ENCODE results near the gene NMNAT3.
A peak's percentile ranks its signal among the peaks of the same experiment; 100 is the strongest.

The NMNAT3 gene

GRCh38 chr3:139527265-139527664 is 150.5 kb downstream of the NMNAT3 start:
- TF ChIP-seq, protein P1, sequence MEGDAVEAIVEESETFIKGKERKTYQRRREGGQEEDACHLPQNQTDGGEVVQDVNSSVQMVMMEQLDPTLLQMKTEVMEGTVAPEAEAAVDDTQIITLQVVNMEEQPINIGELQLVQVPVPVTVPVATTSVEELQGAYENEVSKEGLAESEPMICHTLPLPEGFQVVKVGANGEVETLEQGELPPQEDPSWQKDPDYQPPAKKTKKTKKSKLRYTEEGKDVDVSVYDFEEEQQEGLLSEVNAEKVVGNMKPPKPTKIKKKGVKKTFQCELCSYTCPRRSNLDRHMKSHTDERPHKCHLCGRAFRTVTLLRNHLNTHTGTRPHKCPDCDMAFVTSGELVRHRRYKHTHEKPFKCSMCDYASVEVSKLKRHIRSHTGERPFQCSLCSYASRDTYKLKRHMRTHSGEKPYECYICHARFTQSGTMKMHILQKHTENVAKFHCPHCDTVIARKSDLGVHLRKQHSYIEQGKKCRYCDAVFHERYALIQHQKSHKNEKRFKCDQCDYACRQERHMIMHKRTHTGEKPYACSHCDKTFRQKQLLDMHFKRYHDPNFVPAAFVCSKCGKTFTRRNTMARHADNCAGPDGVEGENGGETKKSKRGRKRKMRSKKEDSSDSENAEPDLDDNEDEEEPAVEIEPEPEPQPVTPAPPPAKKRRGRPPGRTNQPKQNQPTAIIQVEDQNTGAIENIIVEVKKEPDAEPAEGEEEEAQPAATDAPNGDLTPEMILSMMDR (IDR thresholded peaks at IDR 0.05; ENCODE audit: low read depth, low read length, missing control alignments) = no peak
- in situ Hi-C loops (cut with HindIII; ENCODE audit: low sequenced_read_pairs) = no loop called here
- DNase-seq (ENCODE audit: low read depth) = no peak

DNA sequence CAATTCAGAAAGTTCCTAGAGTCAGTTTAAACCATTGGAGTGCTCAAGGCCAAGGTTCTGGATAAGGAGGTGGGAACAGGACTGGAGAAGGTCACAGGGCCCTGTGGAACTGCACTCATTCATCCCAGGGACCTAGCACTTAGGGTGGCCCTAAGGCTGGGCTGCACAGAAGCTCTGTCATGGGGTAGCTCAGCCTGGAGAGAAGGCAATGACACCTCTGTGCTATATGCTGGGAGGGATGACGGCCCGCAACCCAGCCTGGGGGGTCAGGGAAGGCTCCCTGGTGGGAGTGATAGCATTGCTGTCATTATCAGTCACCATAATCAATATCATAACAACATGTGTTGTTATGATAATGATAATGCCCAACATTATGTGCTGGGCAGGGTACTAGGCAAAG is 151.6 kb downstream of the NMNAT3 start:
- no peak for DNase-seq (ENCODE audit: low read depth)
- no peak overlapping the region for H3K4me3 ChIP-seq (ENCODE audit: low read depth, low read length)
- in situ Hi-C loops (cut with HindIII; ENCODE audit: low sequenced_read_pairs) = no loop called here
- TF ChIP-seq, protein P1 (IDR thresholded peaks at IDR 0.05; ENCODE audit: low read depth, low read length, missing control alignments) = no peak

More at GRCh38 chr3:139527265-139527664, 150.5 kb downstream of the NMNAT3 start:
- no peak overlapping the region for H3K4me3 ChIP-seq (ENCODE audit: low read depth, low read length)

DNA sequence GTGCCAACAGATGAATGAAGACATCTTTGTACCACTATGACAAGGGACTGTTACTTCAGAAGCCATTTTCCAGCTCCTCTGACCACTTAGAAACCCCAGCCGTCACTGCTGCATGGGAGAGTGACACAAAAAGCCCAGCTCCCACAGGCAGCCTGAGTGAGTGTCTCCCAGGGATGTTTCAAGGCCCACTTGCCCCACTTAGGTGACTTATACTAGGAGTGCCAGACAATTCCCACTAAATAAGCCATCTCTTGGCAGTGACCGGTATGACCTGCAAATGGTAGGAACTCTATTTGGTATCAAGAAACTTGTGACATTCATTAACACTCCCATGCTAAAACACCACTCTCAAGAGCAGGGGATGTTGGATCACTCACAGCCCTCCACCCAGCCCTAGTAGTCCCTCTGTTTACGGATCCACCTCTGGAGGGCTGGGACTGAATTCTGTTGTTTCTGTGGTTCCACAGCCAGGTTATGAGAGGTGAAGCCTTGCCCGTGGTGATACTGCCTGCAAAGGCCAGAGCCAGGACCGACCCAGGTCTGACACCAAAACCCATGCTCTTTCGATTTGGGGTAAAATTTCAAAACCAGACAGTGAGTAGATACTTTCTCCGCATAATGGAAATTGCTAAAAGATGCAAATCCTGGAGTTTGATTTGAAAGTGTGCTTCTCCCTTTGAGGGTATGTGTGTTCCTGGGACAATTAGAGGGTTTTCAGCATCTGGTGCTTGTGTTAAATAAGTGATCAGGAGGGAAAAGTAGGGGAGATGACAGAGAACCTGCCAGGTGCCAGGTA is 152.7 kb downstream of the NMNAT3 start:
- no peak for DNase-seq (ENCODE audit: low read depth)
- H3K4me3 ChIP-seq (ENCODE audit: low read depth, low read length) = no peak overlapping the region
- in situ Hi-C loops (cut with HindIII; ENCODE audit: low sequenced_read_pairs) = no loop called here
- TF ChIP-seq, protein P1 (IDR thresholded peaks at IDR 0.05; ENCODE audit: low read depth, low read length, missing control alignments) = no peak

GRCh38 chr3:139523718-139524117 is 154.1 kb downstream of the NMNAT3 start:
- no peak overlapping the region for H3K4me3 ChIP-seq (ENCODE audit: low read depth, low read length)
- TF ChIP-seq, protein P1 (IDR thresholded peaks at IDR 0.05; ENCODE audit: low read depth, low read length, missing control alignments) = no peak
- DNase-seq (ENCODE audit: low read depth) = no peak
- in situ Hi-C loops (cut with HindIII; ENCODE audit: low sequenced_read_pairs) = no loop called here

DNA sequence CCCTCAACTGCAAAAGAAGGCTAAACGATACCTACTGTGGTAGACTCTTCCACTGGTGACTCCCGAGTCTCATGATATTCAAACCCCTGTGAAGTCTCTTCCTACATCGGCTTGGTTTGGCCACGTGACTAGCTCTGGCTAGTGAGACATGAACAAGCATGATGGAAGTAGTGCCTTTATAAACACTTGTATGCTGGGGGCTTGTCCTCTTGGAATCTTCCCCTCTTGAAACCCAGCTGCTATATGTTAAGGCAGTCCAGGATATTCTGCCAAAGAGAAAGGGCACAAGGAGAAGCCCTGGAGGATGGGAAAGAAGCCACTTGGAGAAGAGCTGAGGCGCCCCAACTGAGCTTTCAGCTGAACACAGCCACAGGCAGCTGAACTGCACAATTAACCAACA is 154.6 kb downstream of the NMNAT3 start:
- in situ Hi-C loops (cut with HindIII; ENCODE audit: low sequenced_read_pairs) = no loop called here

DNA sequence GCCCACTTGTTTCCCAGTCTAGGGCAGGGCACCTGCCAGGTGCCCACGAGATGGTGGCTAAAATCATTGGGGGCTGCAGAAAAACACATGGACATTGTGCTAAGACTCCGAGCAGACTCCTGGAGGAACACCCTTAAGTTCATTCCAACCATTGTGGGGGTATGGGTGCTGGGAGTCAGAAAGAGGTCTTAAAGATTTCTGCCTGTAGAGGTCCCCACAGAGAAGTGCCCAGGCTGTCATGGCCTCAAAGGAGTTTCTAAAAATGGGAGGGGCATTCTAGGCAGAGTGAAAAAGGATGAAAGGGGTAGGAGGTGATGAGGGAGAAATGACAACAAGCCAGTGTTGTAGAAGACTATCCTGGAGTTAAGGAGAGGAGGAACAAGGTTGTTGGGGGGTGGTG is 155.4 kb downstream of the NMNAT3 start:
- no peak for DNase-seq (ENCODE audit: low read depth)
- H3K4me3 ChIP-seq (ENCODE audit: low read depth, low read length) = no peak overlapping the region
- TF ChIP-seq, protein P1 (IDR thresholded peaks at IDR 0.05; ENCODE audit: low read depth, low read length, missing control alignments) = peak; percentile 23
- in situ Hi-C loops (cut with HindIII; ENCODE audit: low sequenced_read_pairs) = no loop called here

More for the DNA sequence above, 154.6 kb downstream of the NMNAT3 start:
- H3K4me3 ChIP-seq (ENCODE audit: low read depth, low read length) = no peak overlapping the region
- DNase-seq (ENCODE audit: low read depth) = no peak
- TF ChIP-seq, protein P1 (IDR thresholded peaks at IDR 0.05; ENCODE audit: low read depth, low read length, missing control alignments) = no peak
